ENCODE results near the gene TMEM205.
"Not testable (repeated sequence)": the region's sequence is repeated elsewhere in the genome, so short reads cannot be mapped to it uniquely, and the experiment has no call there.

DNA sequence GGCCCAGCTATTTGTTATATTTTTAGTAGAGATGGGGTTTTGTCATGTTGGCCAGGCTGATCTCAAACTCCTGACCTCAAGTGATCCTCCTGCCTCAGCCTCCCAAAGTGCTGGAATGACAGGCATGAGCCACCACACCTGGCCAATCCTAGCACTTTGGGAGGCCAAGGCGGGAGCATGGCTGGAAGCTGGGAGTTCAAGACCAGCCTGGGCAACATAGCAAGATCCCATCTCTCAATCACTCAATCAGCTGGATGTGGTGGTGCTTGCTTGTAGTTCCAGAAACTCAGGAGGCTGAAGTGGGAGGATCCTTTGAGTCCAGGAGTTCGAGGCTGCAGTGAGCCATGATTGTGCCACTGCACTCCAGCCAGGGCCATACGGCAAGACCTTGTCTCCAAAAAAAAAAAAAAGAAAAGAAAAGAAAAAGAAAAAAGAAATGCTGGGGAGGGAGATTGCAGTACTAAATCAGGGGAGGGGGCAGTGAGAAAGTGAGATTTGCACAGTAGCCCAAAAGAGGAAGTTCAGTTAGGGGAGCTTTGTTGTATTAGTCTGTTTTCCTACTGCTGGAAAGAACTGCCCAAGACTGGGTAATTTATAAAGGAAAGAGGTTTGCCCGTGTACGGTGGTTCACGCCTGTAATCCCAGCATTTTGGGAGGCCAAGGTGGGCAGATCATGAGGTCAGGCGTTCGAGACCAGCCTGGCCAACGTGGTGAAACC is 25.6 kb downstream of the TMEM205 start:
- TF ChIP-seq CTCF, POLR2A (IDR thresholded peaks at IDR 0.05): not testable (repeated sequence)

Measured in prostate gland (tissue), 2 donors.